HEK293 (cell line): ENCODE measurements around the gene RND2.

ENCODE experiments used
- CTCF ChIA-PET: fragments of 350-600 bp; formaldehyde crosslinking; extraction: SDS; loops from one replicate; lab custom pipeline; 2021; ENCODE audit warnings: antibody characterized with exemption; lab: Yijun Ruan, JAX
- POLR2A ChIA-PET: fragments of 300-600 bp; formaldehyde crosslinking; extraction: SDS; loops from one replicate; lab custom pipeline; 2020; ENCODE audit warnings: antibody characterized with exemption, inconsistent platforms; lab: Yijun Ruan, JAX
- H3K27ac ChIP-seq: fragments of 200-500 bp; sonication (Bioruptor generic); 2 replicates; pipeline ENCODE4 v1.5.1; 2014; ENCODE audit warnings: low read depth, low read length, control low read depth, inconsistent platforms; ENCODE audit errors: extremely low read depth
- H3K36me3 ChIP-seq, 2 experiments: fragments of 200-500 bp in 1 of 2; sonication (Bioruptor generic) in 1 of 2; 1 replicate in 1 of 2; 2 replicates in 1 of 2; pipeline ENCODE4 v1.5.1; 2014 to 2017; ENCODE audit warnings: inconsistent platforms in 2 of 2, low read length in 2 of 2; ENCODE audit not compliant: control insufficient read depth in 2 of 2, insufficient read depth in 1 of 2
- H3K4me1 ChIP-seq: fragments of 200-500 bp; sonication (Bioruptor generic); 2 replicates; pipeline ENCODE4 v1.5.1; 2014; ENCODE audit warnings: mild to moderate bottlenecking, low read length, inconsistent platforms; ENCODE audit not compliant: control insufficient read depth, insufficient read depth
- H3K4me3 ChIP-seq: 2 replicates; pipeline ENCODE4 v1.5.1; 2011; ENCODE audit warnings: low read depth, mild to moderate bottlenecking, control low read depth, low read length, moderate library complexity
- H3K9me3 ChIP-seq: fragments of 200-500 bp; sonication (Bioruptor generic); 2 replicates; pipeline ENCODE4 v1.5.1; 2014; ENCODE audit warnings: low read depth, low read length, inconsistent platforms; ENCODE audit not compliant: control insufficient read depth, insufficient read depth
- GLI4 ChIP-seq: fragments of 450-650 bp; formaldehyde crosslinking; IDR thresholded peaks from 2 replicates; pipeline ENCODE4 v1.5.1; 2016; ENCODE audit warnings: missing biosample characterization, missing genetic modification characterization
- GLIS1 ChIP-seq: fragments of 450-650 bp; formaldehyde crosslinking; IDR thresholded peaks from 2 replicates; pipeline ENCODE4 v1.5.1; 2016; ENCODE audit warnings: missing biosample characterization, missing genetic modification characterization
- GLIS2 ChIP-seq: fragments of 450-650 bp; formaldehyde crosslinking; IDR thresholded peaks from 2 replicates; pipeline ENCODE4 v1.5.1; 2016; ENCODE audit warnings: missing biosample characterization, missing genetic modification characterization
- KLF17 ChIP-seq: fragments of 450-650 bp; formaldehyde crosslinking; IDR thresholded peaks from 2 replicates; pipeline ENCODE4 v1.5.1; 2016; ENCODE audit warnings: missing biosample characterization, missing genetic modification characterization
- KLF7 ChIP-seq: fragments of 450-650 bp; formaldehyde crosslinking; IDR thresholded peaks from 2 replicates; pipeline ENCODE4 v1.5.1; 2016; ENCODE audit warnings: missing biosample characterization, missing genetic modification characterization, borderline replicate concordance
- KLF8 ChIP-seq: fragments of 450-650 bp; formaldehyde crosslinking; IDR thresholded peaks from 2 replicates; pipeline ENCODE4 v1.5.1; 2016; ENCODE audit warnings: missing biosample characterization, missing genetic modification characterization
- OSR2 ChIP-seq: fragments of 450-650 bp; formaldehyde crosslinking; IDR thresholded peaks from 2 replicates; pipeline ENCODE4 v1.5.1; 2016; ENCODE audit warnings: missing biosample characterization, missing genetic modification characterization
- PATZ1 ChIP-seq: fragments of 450-650 bp; formaldehyde crosslinking; IDR thresholded peaks from 2 replicates; pipeline ENCODE4 v1.5.1; 2016; ENCODE audit warnings: missing biosample characterization, missing genetic modification characterization
- PRDM1 ChIP-seq: fragments of 450-650 bp; formaldehyde crosslinking; IDR thresholded peaks from 2 replicates; pipeline ENCODE4; 2016; ENCODE audit warnings: missing biosample characterization, missing genetic modification characterization
- PRDM10 ChIP-seq: fragments of 450-650 bp; formaldehyde crosslinking; IDR thresholded peaks from 2 replicates; pipeline ENCODE4 v1.5.1; 2016; ENCODE audit warnings: missing biosample characterization, missing genetic modification characterization
- SP3 ChIP-seq: fragments of 450-650 bp; formaldehyde crosslinking; IDR thresholded peaks from 2 replicates; pipeline ENCODE4 v1.5.1; 2016; ENCODE audit warnings: missing biosample characterization, missing genetic modification characterization
- ZBTB1 ChIP-seq: fragments of 450-650 bp; formaldehyde crosslinking; IDR thresholded peaks from 2 replicates; pipeline ENCODE4 v1.5.1; 2016; ENCODE audit warnings: missing biosample characterization, missing genetic modification characterization
- ZBTB44 ChIP-seq: fragments of 450-650 bp; IDR thresholded peaks from 2 replicates; pipeline ENCODE4 v1.5.1; 2018; ENCODE audit warnings: missing biosample characterization, mild to moderate bottlenecking, missing genetic modification characterization
- ZBTB48 ChIP-seq: fragments of 450-650 bp; formaldehyde crosslinking; IDR thresholded peaks from 2 replicates; pipeline ENCODE4 v1.5.1; 2016; ENCODE audit warnings: missing biosample characterization, missing genetic modification characterization
- ZNF112 ChIP-seq: fragments of 450-650 bp; formaldehyde crosslinking; IDR thresholded peaks from 2 replicates; pipeline ENCODE4 v1.5.0; 2017; ENCODE audit warnings: missing biosample characterization, missing genetic modification characterization
- ZNF16 ChIP-seq: fragments of 450-650 bp; formaldehyde crosslinking; IDR thresholded peaks from 2 replicates; pipeline ENCODE4 v1.5.1; 2016; ENCODE audit warnings: low read depth, missing biosample characterization, missing genetic modification characterization
- ZNF175 ChIP-seq: fragments of 450-650 bp; formaldehyde crosslinking; IDR thresholded peaks from 2 replicates; pipeline ENCODE4 v1.5.1; 2016; ENCODE audit warnings: missing biosample characterization, missing genetic modification characterization
- ZNF202 ChIP-seq: fragments of 450-650 bp; formaldehyde crosslinking; IDR thresholded peaks from 2 replicates; pipeline ENCODE4 v1.5.1; 2016; ENCODE audit warnings: missing biosample characterization, missing genetic modification characterization, borderline replicate concordance
- ZNF239 ChIP-seq: fragments of 450-650 bp; formaldehyde crosslinking; IDR thresholded peaks from 2 replicates; pipeline ENCODE4 v1.5.1; 2016; ENCODE audit warnings: missing biosample characterization, missing genetic modification characterization
- ZNF341 ChIP-seq: fragments of 450-650 bp; formaldehyde crosslinking; IDR thresholded peaks from 2 replicates; pipeline ENCODE4; 2016; ENCODE audit warnings: low read depth, missing biosample characterization, missing genetic modification characterization
- ZNF350 ChIP-seq: fragments of 450-650 bp; formaldehyde crosslinking; IDR thresholded peaks from 2 replicates; pipeline ENCODE4 v1.5.0; 2017; ENCODE audit warnings: missing biosample characterization, mild to moderate bottlenecking, missing genetic modification characterization
- ZNF571 ChIP-seq: fragments of 450-650 bp; formaldehyde crosslinking; IDR thresholded peaks from 2 replicates; pipeline ENCODE4 v1.5.0; 2017; ENCODE audit warnings: missing biosample characterization, missing genetic modification characterization
- ZNF596 ChIP-seq: fragments of 450-650 bp; IDR thresholded peaks from 2 replicates; pipeline ENCODE4 v1.5.0; 2018; ENCODE audit warnings: missing biosample characterization, mild to moderate bottlenecking, missing genetic modification characterization, moderate library complexity
- ZNF785 ChIP-seq: fragments of 450-650 bp; formaldehyde crosslinking; IDR thresholded peaks from 2 replicates; pipeline ENCODE4 v1.5.1; 2016; ENCODE audit warnings: missing biosample characterization, missing genetic modification characterization
- ZSCAN18 ChIP-seq: fragments of 450-650 bp; formaldehyde crosslinking; IDR thresholded peaks from 2 replicates; pipeline ENCODE4 v1.5.1; 2016; ENCODE audit warnings: missing biosample characterization, missing genetic modification characterization

The RND2 gene

GRCh38 chr17:43019418-43019817 lies 5.6 kb upstream of the RND2 start:
- Histone ChIP-seq H3K36me3 (peaks cover 0 to 39% of the 10 kb centered on the region in 2 experiments; a peak in 2 of 3 replicates), H3K4me1 (peaks cover 12% of the 10 kb centered on the region), H3K9me3 (no peaks in the 10 kb centered on the region), H3K4me3 (no peak overlapping the region), H3K27ac (no peak overlapping the region)
- POLR2A ChIA-PET, result interaction anchor here (0.6 to 1.6 kb wide), 3 partner anchors 9 to 21 kb away, joined by 3 to 7 read pairs (median 3); partner anchors contain the start of gene RPL27
- CTCF ChIA-PET, result interaction anchor here (1.0 to 1.1 kb wide), 2 partner anchors 21 to 464 kb away, joined by 3 to 4 read pairs; partner anchors contain the start of genes DHX8 and RPL27
- no peak for TF ChIP-seq SP3 (tag by site-specific recombination)
- no peak for TF ChIP-seq ZNF596 (tag by site-specific recombination)
- no peak for TF ChIP-seq ZNF785 (tag by site-specific recombination)
- TF ChIP-seq ZNF112, result no peak
- 0 out of 2 replicates have a peak, but pooled peaks have one; percentile 25 for TF ChIP-seq KLF17 (tag by site-specific recombination)
- no peak for TF ChIP-seq ZBTB1 (tag by site-specific recombination)
- no peak for TF ChIP-seq OSR2 (tag by site-specific recombination)
- no peak for TF ChIP-seq ZNF571
- TF ChIP-seq KLF7 (tag by site-specific recombination), result no peak
- no peak for TF ChIP-seq ZNF350 (tag by site-specific recombination)
- TF ChIP-seq PRDM10 (tag by site-specific recombination), result 0 out of 2 replicates have a peak, but pooled peaks have one; percentile 24
- TF ChIP-seq GLI4 (tag by site-specific recombination), result no peak
- TF ChIP-seq KLF8, result no peak
- TF ChIP-seq ZNF341 (tag by site-specific recombination), result peak; percentile 67; the same call in 1 of the 2 replicates
- no peak for TF ChIP-seq ZNF175 (tag by site-specific recombination)
- TF ChIP-seq PRDM1 (tag by site-specific recombination), result peak; percentile 85
- no peak for TF ChIP-seq ZNF202 (tag by site-specific recombination)
- no peak for TF ChIP-seq GLIS2
- no peak for TF ChIP-seq ZNF16 (tag by site-specific recombination)
- TF ChIP-seq ZBTB44 (tag by site-specific recombination), result no peak
- TF ChIP-seq ZNF239 (tag by site-specific recombination), result no peak
- TF ChIP-seq ZSCAN18 (tag by site-specific recombination), result no peak
- peak; percentile 15; the same call in 1 of the 2 replicates for TF ChIP-seq ZBTB48 (tag by site-specific recombination)
- peak; percentile 28; the same call in 1 of the 2 replicates for TF ChIP-seq GLIS1 (tag by site-specific recombination)
- no peak for TF ChIP-seq PATZ1 (tag by site-specific recombination)
